T follicular helper cell (primary cell): ENCODE results near the gene CALM1.
A peak's percentile ranks its signal among the peaks of the same experiment; 100 is the strongest.

Experiments used
- DNase-seq: peaks from one replicate; pipeline ENCODE4 v3.0.0-alpha.2; 2020; ENCODE audit warnings: low read depth
- total RNA-seq, 2 experiments: gene quantifications; one replicate each; lab custom pipeline; 2026; lab: John Stamatoyannopoulos, UW

CALM1 gene
- 555 to 898 reads per million in 2 experiments for total RNA-seq

- peak; percentile 95 for DNase-seq
These were observed at the start of gene CALM1 for GRCh38 chr14:90396341-90397339. TSS of gene CALM1 (plus strand) at chr14:90397029. CDS start at chr14:90397231, 202 bp downstream.

GRCh38 chr14:90348270-90348669 lies 48.6 kb upstream of the CALM1 start:
- DNase-seq = no peak

- DNase-seq = no peak
These were observed 47.1 kb upstream of the CALM1 start for GRCh38 chr14:90349739-90350138.

GRCh38 chr14:90354551-90355298 lies 42.1 kb upstream of the CALM1 start:
- no peak for DNase-seq

GRCh38 chr14:90355540-90356518 lies 41.0 kb upstream of the CALM1 start:
- DNase-seq = no peak

- DNase-seq = no peak
These were observed 39.9 kb upstream of the CALM1 start for GRCh38 chr14:90356925-90357324.

GRCh38 chr14:90358359-90358758 lies 38.5 kb upstream of the CALM1 start:
- no peak for DNase-seq

- DNase-seq = no peak
These were observed 34.8 kb upstream of the CALM1 start for GRCh38 chr14:90361865-90362557.

- DNase-seq = no peak
These were observed 34.3 kb upstream of the CALM1 start for GRCh38 chr14:90362558-90362896.

GRCh38 chr14:90368946-90369721 lies 27.7 kb upstream of the CALM1 start:
- DNase-seq = no peak

GRCh38 chr14:90373887-90374286 lies 22.9 kb upstream of the CALM1 start:
- DNase-seq = no peak

- DNase-seq = no peak
These were observed 22.0 kb upstream of the CALM1 start for GRCh38 chr14:90374813-90375212.

GRCh38 chr14:90375934-90376333 lies 20.9 kb upstream of the CALM1 start:
- DNase-seq = no peak

- no peak for DNase-seq
These were observed 18.6 kb upstream of the CALM1 start for GRCh38 chr14:90378249-90378648.

GRCh38 chr14:90379106-90379505 lies 17.7 kb upstream of the CALM1 start:
- no peak for DNase-seq

- no peak for DNase-seq
These were observed 15.6 kb upstream of the CALM1 start for GRCh38 chr14:90381011-90381786.

GRCh38 chr14:90381999-90382451 lies 14.8 kb upstream of the CALM1 start:
- no peak for DNase-seq

GRCh38 chr14:90382491-90383125 lies 14.2 kb upstream of the CALM1 start:
- DNase-seq = peak; percentile 57
